PC-3 (cell line): Measurements from ENCODE around the gene RGS3. TPM values are rescaled to one million over a fixed set of nuclear protein-coding genes. Genes with fewer than 3 reads are reported as not detected.

Experiments
- ATAC-seq: fragments of 200-7000 bp; cut with Tn5 transposase; 2 replicates; pipeline ENCODE4 v1.9.1; 2020; ENCODE audit warnings: mild to moderate bottlenecking, moderate library complexity
- BruUV-seq: library from RNA; stranded (reverse); fragments of 400-500 nt; replicated peaks from 2 replicates; lab custom pipeline; 2021; lab: Mats Ljungman, UMichigan
- CTCF ChIA-PET: fragments of 300-600 bp; sonication (Branson Sonifier 250); formaldehyde crosslinking; loops from one replicate; lab custom pipeline; 2022; ENCODE audit warnings: antibody characterized with exemption; lab: Charles Lee
- POLR2A ChIA-PET: fragments of 300-600 bp; sonication (Branson Sonifier 250); formaldehyde crosslinking; loops from one replicate; lab custom pipeline; 2022; ENCODE audit warnings: antibody characterized with exemption; ENCODE audit not compliant: unreplicated experiment; lab: Charles Lee
- DNase-seq: peaks from one replicate; pipeline ENCODE4 v3.0.0-alpha.2; 2015
- H2AFZ ChIP-seq: fragments of 300-600 bp; sonication (generic); 2 replicates; pipeline ENCODE4 v1.6.0; 2016; ENCODE audit warnings: antibody characterized with exemption, low read length
- H3F3A ChIP-seq: fragments of 300-600 bp; sonication (generic); one replicate; pipeline ENCODE4 v1.6.0; 2017; ENCODE audit warnings: antibody characterized with exemption, low read length, control low read depth, mild to moderate bottlenecking; ENCODE audit not compliant: unreplicated experiment
- H3K27ac ChIP-seq: fragments of 300-600 bp; sonication (generic); 2 replicates; pipeline ENCODE4 v1.5.1; 2016; ENCODE audit warnings: mild to moderate bottlenecking, low read length
- H3K27me3 ChIP-seq: fragments of 300-600 bp; sonication (generic); 2 replicates; pipeline ENCODE4 v1.6.1; 2016; ENCODE audit warnings: low read length, mixed read lengths
- H3K36me3 ChIP-seq: fragments of 300-600 bp; sonication (generic); 2 replicates; pipeline ENCODE4 v1.6.1; 2016; ENCODE audit warnings: low read depth, mixed run types, low read length, mixed read lengths
- H3K4me1 ChIP-seq: fragments of 300-600 bp; sonication (generic); 2 replicates; pipeline ENCODE4 v1.5.1; 2016; ENCODE audit warnings: low read length; ENCODE audit not compliant: insufficient read depth
- H3K4me2 ChIP-seq: fragments of 300-600 bp; sonication (generic); 2 replicates; pipeline ENCODE4 v1.6.0; 2016; ENCODE audit warnings: low read length
- H3K4me3 ChIP-seq: fragments of 300-600 bp; sonication (generic); 2 replicates; pipeline ENCODE4 v1.5.1; 2016; ENCODE audit warnings: mild to moderate bottlenecking, low read length, mixed read lengths
- H3K79me2 ChIP-seq: fragments of 300-600 bp; sonication (generic); 2 replicates; pipeline ENCODE4 v1.6.1; 2017; ENCODE audit warnings: low read length, mixed read lengths
- H3K9ac ChIP-seq: fragments of 300-600 bp; sonication (generic); 2 replicates; pipeline ENCODE4 v1.6.0; 2016; ENCODE audit warnings: mild to moderate bottlenecking, low read length
- H3K9me2 ChIP-seq: fragments of 300-600 bp; sonication (generic); replicated peaks from 2 replicates; pipeline ENCODE4 v1.6.1; 2016; ENCODE audit warnings: mixed run types, low read length, mixed read lengths
- H3K9me3 ChIP-seq: fragments of 300-600 bp; sonication (generic); 2 replicates; pipeline ENCODE4 v1.6.1; 2016; ENCODE audit warnings: low read length, mixed read lengths
- H4K20me1 ChIP-seq: fragments of 300-600 bp; sonication (generic); 2 replicates; pipeline ENCODE4 v1.6.1; 2016; ENCODE audit warnings: low read length, mixed read lengths
- CTCF ChIP-seq: fragments of 300-600 bp; sonication (generic); conservative IDR thresholded peaks from 2 replicates; pipeline ENCODE4 v1.5.1; 2017; ENCODE audit warnings: antibody characterized with exemption, low read depth, mild to moderate bottlenecking, low read length
- EZH2 ChIP-seq: fragments of 300-600 bp; sonication (generic); IDR thresholded peaks from one replicate; pipeline ENCODE4 v1.6.1; 2017; ENCODE audit warnings: antibody characterized with exemption, mild to moderate bottlenecking, low read length; ENCODE audit not compliant: unreplicated experiment
- EZH2phosphoT487 ChIP-seq: fragments of 300-600 bp; sonication (generic); IDR thresholded peaks from 2 replicates; pipeline ENCODE4 v1.6.1; 2018; ENCODE audit warnings: mild to moderate bottlenecking, antibody characterized with exemption, low read length, borderline replicate concordance
- intact Hi-C: fragments of 100-400 bp; cut with micrococcal nuclease; formaldehyde crosslinking; loops from 2 replicates; pipeline ENCODE4 v1.9.0; 2023
- total RNA-seq: library from RNA; depleted of rRNA; stranded (reverse); fragments of >200 nt; gene quantifications from 2 replicates; pipeline ENCODE4 v1.2.3, GENCODE V29; 2014

RGS3 gene
- total RNA-seq, 1 experiment from 2014 or later, result 26.3 TPM

- H3K36me3 ChIP-seq, result no peaks in the 10 kb centered on the region
- POLR2A ChIA-PET, result no interaction called here
- H2AFZ ChIP-seq, result no peak overlapping the region
- no peak for TF ChIP-seq CTCF
- TF ChIP-seq EZH2phosphoT487, result no peak
- TF ChIP-seq EZH2, result no peak
- H3K4me1 ChIP-seq, result no peaks in the 10 kb centered on the region
- CTCF ChIA-PET, result interaction anchor here (0.5 kb wide), 1 partner anchor 108 kb away, joined by 3 read pairs; no protein-coding TSS in a partner anchor
- H3K27ac ChIP-seq, result no peak overlapping the region
- intact Hi-C loops, result no loop called here
- DNase-seq (no peak), ATAC-seq (no peak)
- no peak overlapping the region for H3K4me2 ChIP-seq
- no peaks in the 10 kb centered on the region for H3K9me3 ChIP-seq
- no peak overlapping the region for H3K4me3 ChIP-seq
- no peaks in the 10 kb centered on the region for H3K79me2 ChIP-seq
- no peaks in the 10 kb centered on the region for H4K20me1 ChIP-seq
- no peaks in the 10 kb centered on the region for H3K27me3 ChIP-seq
- no peaks in the 10 kb centered on the region for H3F3A ChIP-seq
- no peak overlapping the region for H3K9ac ChIP-seq
- no TSS peak for BruUV-seq
- H3K9me2 ChIP-seq, result no peaks in the 10 kb centered on the region
Observed at GRCh38 chr9:113559834-113560800, 96.6 kb downstream of the RGS3 start.

- H3K27me3 ChIP-seq, result no peaks in the 10 kb centered on the region
- no peaks in the 10 kb centered on the region for H3F3A ChIP-seq
- no peaks in the 10 kb centered on the region for H3K36me3 ChIP-seq
- no peaks in the 10 kb centered on the region for H3K9me2 ChIP-seq
- no peak overlapping the region for H2AFZ ChIP-seq
- ChIA-PET CTCF (no interaction called here), POLR2A (interaction anchor here (0.7 kb wide), 1 partner anchor 11 kb away, joined by 3 read pairs; no protein-coding TSS in a partner anchor)
- DNase-seq, result no peak
- no peaks in the 10 kb centered on the region for H4K20me1 ChIP-seq
- no peaks in the 10 kb centered on the region for H3K79me2 ChIP-seq
- no peaks in the 10 kb centered on the region for H3K4me1 ChIP-seq
- H3K9ac ChIP-seq, result no peak overlapping the region
- H3K9me3 ChIP-seq, result no peaks in the 10 kb centered on the region
- no peak overlapping the region for H3K27ac ChIP-seq
- ATAC-seq, result no peak
- intact Hi-C loops, result no loop called here
- H3K4me2 ChIP-seq, result no peak overlapping the region
- H3K4me3 ChIP-seq, result no peak overlapping the region
- no TSS peak for BruUV-seq
- TF ChIP-seq EZH2 (no peak), CTCF (no peak), EZH2phosphoT487 (no peak)
Observed at GRCh38 chr9:113562653-113563381, 99.3 kb downstream of the RGS3 start.
